Activated CD8-positive, alpha-beta T cell treated with anti-CD3 and anti-CD28 coated beads, Interleukin-2, amount 10 ng/mL, durations not matched to agents 7 days and 5 days (primary cell): ENCODE results near the gene MAPK8. TPM values are rescaled to one million over a fixed set of nuclear protein-coding genes. Genes with fewer than 3 reads are reported as not detected.

ENCODE experiments used
- ATAC-seq: fragments of 150-1000 bp; cut with Tn5 transposase; one replicate; pipeline ENCODE4 v1.10.0; 2021; ENCODE audit warnings: moderate library complexity
- CTCF ChIA-PET: fragments of 350-600 bp; sonication (Branson Sonifier 250); formaldehyde crosslinking; loops from one replicate; lab custom pipeline; 2021; ENCODE audit warnings: antibody characterized with exemption; lab: Charles Lee
- POLR2A ChIA-PET: fragments of 350-600 bp; sonication (Branson Sonifier 250); formaldehyde crosslinking; loops from one replicate; lab custom pipeline; 2021; ENCODE audit warnings: antibody characterized with exemption; lab: Charles Lee
- DNase-seq: peaks from one replicate; pipeline ENCODE4 v3.0.0-alpha.2; 2020
- H3K27ac Mint-ChIP-seq: one replicate; pipeline ENCODE4 v1.8.0; 2021; ENCODE audit warnings: mild to moderate bottlenecking, mixed read lengths
- H3K27me3 Mint-ChIP-seq: one replicate; pipeline ENCODE4 v1.8.0; 2021; ENCODE audit warnings: low read depth, mixed read lengths
- H3K36me3 Mint-ChIP-seq: one replicate; pipeline ENCODE4 v1.8.0; 2021; ENCODE audit warnings: low read depth, mixed read lengths
- H3K4me1 Mint-ChIP-seq: one replicate; pipeline ENCODE4 v1.8.0; 2021; ENCODE audit warnings: low read depth, mixed read lengths
- H3K4me3 Mint-ChIP-seq: one replicate; pipeline ENCODE4 v1.8.0; 2021; ENCODE audit warnings: mild to moderate bottlenecking, mixed read lengths
- H3K9me3 Mint-ChIP-seq: one replicate; pipeline ENCODE4 v1.8.0; 2022; ENCODE audit warnings: mixed read lengths; ENCODE audit not compliant: insufficient read depth
- total RNA-seq, 2 experiments: library from RNA; stranded (reverse); gene quantifications; one replicate each; pipeline ENCODE4 v1.2.3, GENCODE V29; 2021

Gene MAPK8
- total RNA-seq, 2 experiments from 2014 or later: 29.4 to 30.7 TPM

DNA sequence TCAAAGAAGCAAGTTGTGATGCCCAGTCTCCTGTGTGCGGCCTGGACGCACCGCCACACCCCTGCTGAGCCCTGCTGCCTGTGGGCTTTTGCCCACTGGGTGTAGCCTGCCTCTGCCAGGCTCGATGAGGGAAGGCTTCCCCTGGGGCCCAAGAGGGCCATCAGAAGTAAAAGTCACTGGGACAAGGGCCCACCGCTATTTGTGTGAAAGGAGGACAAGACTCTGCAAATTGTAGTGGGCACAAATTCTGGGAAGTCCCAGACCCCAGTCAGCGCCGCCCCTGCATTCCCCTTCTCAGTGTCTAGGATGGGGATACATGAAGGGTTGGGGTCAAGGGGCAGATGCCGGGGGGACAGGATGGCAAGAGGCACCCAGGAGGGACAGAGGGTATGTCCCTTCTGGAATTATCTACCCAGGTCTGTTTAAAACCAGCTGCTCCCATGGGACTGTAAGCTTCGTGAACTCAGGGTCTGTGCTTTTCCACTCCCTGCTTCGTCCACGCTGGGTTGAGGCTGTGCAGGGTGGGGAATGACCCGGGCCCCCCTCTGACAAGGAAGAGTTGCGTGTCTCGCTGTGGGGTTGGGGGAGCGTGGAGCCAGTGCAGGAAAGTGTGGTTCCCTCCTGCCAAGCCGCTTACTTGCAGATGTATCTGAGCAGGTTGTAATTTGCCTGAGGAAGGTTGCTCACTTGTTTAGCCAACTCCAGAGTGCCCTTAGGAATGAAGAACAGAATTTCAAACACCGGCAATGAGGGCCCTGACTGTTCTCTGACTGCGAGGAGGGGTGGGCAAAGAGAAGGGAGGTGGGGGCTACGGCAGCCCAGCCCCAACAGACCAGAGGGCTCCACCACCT lies 147.2 kb downstream of the MAPK8 start:
- no peaks in the 10 kb centered on the region for H3K4me1 Mint-ChIP-seq
- no peaks in the 10 kb centered on the region for H3K9me3 Mint-ChIP-seq
- no peaks in the 10 kb centered on the region for H3K27me3 Mint-ChIP-seq
- no peak overlapping the region for H3K4me3 Mint-ChIP-seq
- ATAC-seq: no peak
- CTCF ChIA-PET: interaction anchor here (0.9 kb wide), 1 partner anchor 90 kb away, joined by 3 read pairs; no protein-coding TSS in a partner anchor
- H3K36me3 Mint-ChIP-seq: no peaks in the 10 kb centered on the region
- POLR2A ChIA-PET: no interaction called here
- H3K27ac Mint-ChIP-seq: no peak overlapping the region
- no peak for DNase-seq

DNA sequence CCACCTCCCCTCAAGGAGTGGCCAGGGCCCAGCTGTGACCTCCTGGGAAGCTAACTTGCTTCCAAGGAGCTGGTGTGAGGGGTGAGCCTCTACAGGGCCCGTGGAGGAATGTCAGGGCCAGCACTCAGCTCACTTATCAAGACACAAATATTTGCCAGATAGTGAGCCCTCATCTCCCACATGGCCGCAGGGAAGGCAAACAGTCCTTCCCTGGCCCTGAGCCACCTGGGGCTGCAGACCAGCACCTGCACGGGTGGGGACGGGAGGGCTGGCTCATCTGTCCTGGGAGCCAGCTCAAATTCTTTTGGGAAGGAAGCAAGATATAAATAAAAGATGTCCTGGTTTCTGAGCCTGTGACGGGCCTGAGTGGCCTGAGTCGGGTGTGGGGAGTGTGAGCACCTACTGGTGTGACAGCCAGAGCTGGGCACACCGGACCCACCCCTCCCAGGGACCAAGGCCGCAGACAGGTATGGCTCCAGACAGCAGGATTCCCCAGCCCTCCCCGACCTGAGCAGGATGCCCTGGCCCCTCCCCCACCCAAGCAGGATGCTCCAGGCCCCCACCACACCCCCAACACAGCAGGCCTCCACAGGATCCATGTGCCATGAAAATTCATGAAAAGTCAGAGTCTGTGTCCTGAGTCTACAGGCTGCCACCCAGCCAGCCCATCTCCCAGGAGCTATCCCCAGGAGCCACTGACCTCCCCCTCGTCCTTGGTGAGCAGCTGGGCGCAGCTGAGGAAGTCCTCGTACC lies 148.0 kb downstream of the MAPK8 start:
- no peaks in the 10 kb centered on the region for H3K36me3 Mint-ChIP-seq
- CTCF ChIA-PET: interaction anchor here (0.9 kb wide), 1 partner anchor 91 kb away, joined by 3 read pairs; no protein-coding TSS in a partner anchor
- no peaks in the 10 kb centered on the region for H3K9me3 Mint-ChIP-seq
- POLR2A ChIA-PET: no interaction called here
- no peak overlapping the region for H3K27ac Mint-ChIP-seq
- DNase-seq (no peak), ATAC-seq (no peak)
- H3K27me3 Mint-ChIP-seq: no peaks in the 10 kb centered on the region
- H3K4me3 Mint-ChIP-seq: no peak overlapping the region
- no peaks in the 10 kb centered on the region for H3K4me1 Mint-ChIP-seq

GRCh38 chr10:48455055-48455391 lies 148.5 kb downstream of the MAPK8 start:
- Mint-ChIP-seq H3K9me3 (no peaks in the 10 kb centered on the region), H3K27me3 (peaks cover under 1% of the 10 kb centered on the region), H3K36me3 (no peaks in the 10 kb centered on the region), H3K4me3 (no peak overlapping the region), H3K27ac (no peak overlapping the region), H3K4me1 (no peaks in the 10 kb centered on the region)
- ChIA-PET CTCF (no interaction called here), POLR2A (no interaction called here)
- no peak for DNase-seq
- ATAC-seq: no peak

- Mint-ChIP-seq H3K27me3 (peaks cover 6% of the 10 kb centered on the region), H3K36me3 (no peaks in the 10 kb centered on the region), H3K27ac (no peak overlapping the region), H3K9me3 (no peaks in the 10 kb centered on the region), H3K4me3 (no peak overlapping the region), H3K4me1 (no peaks in the 10 kb centered on the region)
- no peak for ATAC-seq
- CTCF ChIA-PET: interaction anchor here (0.6 kb wide), 1 partner anchor 164 kb away, joined by 3 read pairs; no protein-coding TSS in a partner anchor
- POLR2A ChIA-PET: no interaction called here
- no peak for DNase-seq
Observed at GRCh38 chr10:48455392-48456151, 149.1 kb downstream of the MAPK8 start.

- no peak for DNase-seq
- Mint-ChIP-seq H3K4me1 (no peaks in the 10 kb centered on the region), H3K4me3 (no peak overlapping the region)
Observed at GRCh38 chr10:48456361-48456804, 149.9 kb downstream of the MAPK8 start.

GRCh38 chr10:48456808-48457761 lies 150.6 kb downstream of the MAPK8 start:
- POLR2A ChIA-PET: no interaction called here
- no peaks in the 10 kb centered on the region for H3K9me3 Mint-ChIP-seq
- H3K4me1 Mint-ChIP-seq: no peaks in the 10 kb centered on the region
- H3K4me3 Mint-ChIP-seq: no peak overlapping the region
- ATAC-seq: no peak
- DNase-seq: no peak
- H3K27ac Mint-ChIP-seq: no peak overlapping the region
- CTCF ChIA-PET: no interaction called here
- H3K36me3 Mint-ChIP-seq: no peaks in the 10 kb centered on the region
- H3K27me3 Mint-ChIP-seq: peaks cover 8% of the 10 kb centered on the region

More at GRCh38 chr10:48456361-48456804, 149.9 kb downstream of the MAPK8 start:
- peaks cover 8% of the 10 kb centered on the region for H3K27me3 Mint-ChIP-seq
- POLR2A ChIA-PET: no interaction called here
- H3K36me3 Mint-ChIP-seq: no peaks in the 10 kb centered on the region
- H3K9me3 Mint-ChIP-seq: no peaks in the 10 kb centered on the region
- CTCF ChIA-PET: no interaction called here
- no peak for ATAC-seq
- H3K27ac Mint-ChIP-seq: no peak overlapping the region

DNA sequence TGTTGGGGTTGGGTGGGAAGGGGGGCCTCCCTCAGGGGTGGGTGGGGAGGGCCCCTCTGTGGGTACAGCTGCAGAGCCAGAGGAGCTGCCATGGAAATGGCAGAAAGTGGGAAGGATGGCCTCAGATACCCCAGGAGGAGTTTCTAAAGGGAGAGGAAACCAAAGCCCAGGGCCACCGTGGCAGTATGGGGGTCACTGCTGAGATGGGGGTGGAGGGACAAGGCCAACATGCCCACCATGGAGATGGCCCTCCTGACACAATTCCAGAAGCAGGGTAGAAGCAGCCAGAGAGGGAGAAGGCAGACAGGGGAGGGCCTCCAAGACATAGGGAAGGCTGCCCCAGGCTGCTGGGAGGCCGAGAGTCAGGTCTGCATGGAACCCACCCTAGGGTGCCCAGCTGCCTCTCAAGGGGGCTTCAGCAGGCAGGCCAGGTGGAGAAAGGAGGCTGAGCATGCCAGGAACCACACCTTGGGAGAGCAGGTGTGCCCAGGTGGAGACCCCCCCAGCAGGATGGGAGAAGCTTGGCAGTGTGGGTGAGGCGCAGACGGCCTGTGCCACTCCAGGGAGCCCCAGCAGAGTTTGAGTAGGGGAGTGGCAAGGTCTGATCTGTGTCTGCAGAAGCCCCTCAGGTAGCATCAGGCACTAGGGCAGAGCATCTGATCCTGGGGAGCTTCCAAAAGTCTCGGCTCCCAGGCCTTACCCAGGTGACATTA lies 151.6 kb downstream of the MAPK8 start:
- H3K27ac Mint-ChIP-seq: no peak overlapping the region
- DNase-seq (no peak), ATAC-seq (no peak)
- H3K4me1 Mint-ChIP-seq: no peaks in the 10 kb centered on the region
- POLR2A ChIA-PET: no interaction called here
- H3K9me3 Mint-ChIP-seq: no peaks in the 10 kb centered on the region
- no peak overlapping the region for H3K4me3 Mint-ChIP-seq
- H3K27me3 Mint-ChIP-seq: peaks cover 8% of the 10 kb centered on the region
- CTCF ChIA-PET: no interaction called here
- H3K36me3 Mint-ChIP-seq: no peaks in the 10 kb centered on the region

GRCh38 chr10:48458662-48459048 lies 152.2 kb downstream of the MAPK8 start:
- ChIA-PET POLR2A (no interaction called here), CTCF (no interaction called here)
- ATAC-seq (no peak), DNase-seq (no peak)
- H3K36me3 Mint-ChIP-seq: no peaks in the 10 kb centered on the region
- H3K4me1 Mint-ChIP-seq: no peaks in the 10 kb centered on the region
- H3K4me3 Mint-ChIP-seq: no peak overlapping the region
- no peaks in the 10 kb centered on the region for H3K9me3 Mint-ChIP-seq
- no peak overlapping the region for H3K27ac Mint-ChIP-seq
- peaks cover 8% of the 10 kb centered on the region for H3K27me3 Mint-ChIP-seq

GRCh38 chr10:48459270-48460150 lies 153.0 kb downstream of the MAPK8 start:
- H3K4me3 Mint-ChIP-seq: no peak overlapping the region
- ATAC-seq: no peak
- H3K27me3 Mint-ChIP-seq: peaks cover 8% of the 10 kb centered on the region
- no peaks in the 10 kb centered on the region for H3K36me3 Mint-ChIP-seq
- H3K27ac Mint-ChIP-seq: no peak overlapping the region
- POLR2A ChIA-PET: no interaction called here
- DNase-seq: no peak
- H3K4me1 Mint-ChIP-seq: no peaks in the 10 kb centered on the region
- no peaks in the 10 kb centered on the region for H3K9me3 Mint-ChIP-seq
- CTCF ChIA-PET: no interaction called here

GRCh38 chr10:48460182-48460581 lies 153.7 kb downstream of the MAPK8 start:
- Mint-ChIP-seq H3K9me3 (no peaks in the 10 kb centered on the region), H3K27ac (no peak overlapping the region), H3K4me3 (no peak overlapping the region), H3K4me1 (no peaks in the 10 kb centered on the region), H3K27me3 (peaks cover 8% of the 10 kb centered on the region), H3K36me3 (no peaks in the 10 kb centered on the region)
- ATAC-seq: no peak
- POLR2A ChIA-PET: no interaction called here
- CTCF ChIA-PET: no interaction called here
- no peak for DNase-seq
